Ovary (tissue), 3 donors: ENCODE results near the gene ADGRV1.

Source experiments
- CTCF ChIP-seq, 3 donors: fragments of 450-650 bp in 2 of 3; fragments of 200-600 bp in 1 of 3; IDR thresholded peaks; one replicate each; pipeline versions ENCODE4 v1.5.1 to v1.8.0; 2016 to 2022; ENCODE audit warnings: antibody characterized with exemption in 3 of 3, mild to moderate bottlenecking in 1 of 3
- EP300 ChIP-seq: sonication (generic); formaldehyde crosslinking; IDR thresholded peaks from one replicate; pipeline ENCODE4 v1.6.1; 2017; ENCODE audit warnings: antibody characterized with exemption
- POLR2A ChIP-seq: fragments of 450-650 bp; IDR thresholded peaks from one replicate; pipeline ENCODE4 v1.6.1; 2017; ENCODE audit warnings: antibody characterized with exemption, mild to moderate bottlenecking, moderate library complexity
- donor health status: DM: no; HTN: no; CAD: no.

- TF ChIP-seq POLR2A (no peak), CTCF (IDR thresholded peaks at IDR 0.05) (no peak), EP300 (no peak)
Observed at GRCh38 chr5:90930062-90930461, 371.5 kb downstream of the ADGRV1 start.
